Keratinocyte (primary cell): ENCODE measurements around the gene FAT2. TPM values are rescaled to one million over a fixed set of nuclear protein-coding genes. Genes with fewer than 3 reads are reported as not detected.
A peak's percentile ranks its signal among the peaks of the same experiment; 100 is the strongest.

ENCODE experiments used
- DNase-seq: peaks from one replicate; pipeline ENCODE4 v3.0.0-alpha.2; 2011; ENCODE audit warnings: low read depth, missing footprints, low spot score
- FAIRE-seq: peaks from 2 replicates; lab custom pipeline; 2011; peaks lifted over from hg19 to GRCh38; lab: Jason Lieb, UNC
- H2AFZ ChIP-seq: 2 replicates; pipeline ENCODE4 v1.6.0; 2012; ENCODE audit warnings: low read length, control low read depth, inconsistent platforms; ENCODE audit not compliant: control insufficient read depth
- H3K27ac ChIP-seq: 2 replicates; pipeline ENCODE4 v1.5.1; 2011; ENCODE audit warnings: low read length; ENCODE audit not compliant: control insufficient read depth, insufficient read depth
- H3K27me3 ChIP-seq: 3 replicates; pipeline ENCODE4 v1.6.0; 2011; ENCODE audit warnings: low read length; ENCODE audit not compliant: control insufficient read depth, insufficient read depth; ENCODE audit errors: extremely low read depth
- H3K36me3 ChIP-seq, 2 experiments: 2 replicates in 1 of 2; 3 replicates in 1 of 2; pipeline ENCODE4 v1.5.1; 2011; ENCODE audit warnings: low read length in 2 of 2, mild to moderate bottlenecking in 1 of 2; ENCODE audit not compliant: control insufficient read depth in 2 of 2, insufficient read depth in 2 of 2; ENCODE audit errors: extremely low read depth in 1 of 2
- H3K4me1 ChIP-seq: 3 replicates; pipeline ENCODE4 v1.5.1; 2011; ENCODE audit warnings: low read length; ENCODE audit not compliant: control insufficient read depth, insufficient read depth; ENCODE audit errors: extremely low read depth
- H3K4me2 ChIP-seq: 3 replicates; pipeline ENCODE4 v1.6.0; 2011; ENCODE audit warnings: low read depth, low read length; ENCODE audit not compliant: control insufficient read depth, insufficient read depth; ENCODE audit errors: extremely low read depth
- H3K4me3 ChIP-seq, 3 experiments: fragments of 200-600 bp in 1 of 3; sonication (generic) in 1 of 3; 2 replicates in 2 of 3; 3 replicates in 1 of 3; pipeline ENCODE4 v1.5.1; 2011 to 2016; ENCODE audit warnings: low read length in 3 of 3, mild to moderate bottlenecking in 3 of 3, control low read depth in 2 of 3, inconsistent platforms in 1 of 3, low read depth in 1 of 3, mixed read lengths in 1 of 3, mixed run types in 1 of 3, moderate library complexity in 1 of 3; ENCODE audit not compliant: control insufficient read depth in 2 of 3, insufficient read depth in 2 of 3; ENCODE audit errors: extremely low read depth in 1 of 3
- H3K79me2 ChIP-seq: 2 replicates; pipeline ENCODE4 v1.6.0; 2012; ENCODE audit warnings: low read length; ENCODE audit not compliant: control insufficient read depth, insufficient read depth
- H3K9ac ChIP-seq: 3 replicates; pipeline ENCODE4 v1.6.0; 2011; ENCODE audit warnings: low read length; ENCODE audit not compliant: control insufficient read depth, insufficient read depth; ENCODE audit errors: extremely low read depth
- H3K9me1 ChIP-seq: 3 replicates; pipeline ENCODE4 v1.6.0; 2011; ENCODE audit warnings: low read length; ENCODE audit not compliant: control insufficient read depth, insufficient read depth; ENCODE audit errors: extremely low read depth
- H3K9me3 ChIP-seq: 2 replicates; pipeline ENCODE4 v1.5.1; 2012; ENCODE audit warnings: low read depth, low read length; ENCODE audit not compliant: control insufficient read depth
- H4K20me1 ChIP-seq: 3 replicates; pipeline ENCODE4 v1.6.0; 2011; ENCODE audit warnings: low read length; ENCODE audit not compliant: control insufficient read depth, insufficient read depth; ENCODE audit errors: extremely low read depth
- CTCF ChIP-seq, 3 experiments: IDR thresholded peaks in 1 of 3; conservative IDR thresholded peaks in 1 of 3; optimal IDR thresholded peaks in 1 of 3; 2 replicates in 2 of 3; 3 replicates in 1 of 3; pipeline versions ENCODE3 to v1.5.1; 2011; ENCODE audit warnings: low read length in 3 of 3, mild to moderate bottlenecking in 3 of 3, moderate library complexity in 2 of 3, control low read depth in 1 of 3, inconsistent platforms in 1 of 3; ENCODE audit not compliant: insufficient read depth in 2 of 3; ENCODE audit errors: extremely low read depth in 1 of 3
- EZH2 ChIP-seq: IDR thresholded peaks from one replicate; pipeline ENCODE4 v1.6.1; 2012; ENCODE audit warnings: inconsistent platforms, mild to moderate bottlenecking, low read length, moderate library complexity
- dilution Hi-C: fragments of 300-500 bp; cut with MboI; formaldehyde crosslinking; loops from one replicate; pipeline ENCODE4 v1.7.0; 2020; ENCODE audit warnings: low sequenced_read_pairs; ENCODE audit not compliant: extremely low pct_ligation_motif_present
- polyA plus RNA-seq, 5 experiments: library from polyadenylated mRNA; depleted of rRNA in 3 of 5; stranded (reverse) in 3 of 5; stranded (forward) in 1 of 5; unstranded in 1 of 5; fragments of >200 nt; gene quantifications; 1 replicate in 1 of 5; 2 replicates in 3 of 5; 3 replicates in 1 of 5; pipeline versions ENCODE4 v1.2.1 to v1.2.3, GENCODE V29; 2011 to 2012; ENCODE audit warnings: missing spikeins in 2 of 5, low read depth in 1 of 5, low replicate concordance in 1 of 5

The FAT2 gene
- polyA plus RNA-seq, 1 donor (not counting 4 experiments of a cell fraction or from before 2014, with no cell fraction given): 35.0 TPM

- FAIRE-seq (peak; percentile 59), DNase-seq (no peak)
- Histone ChIP-seq H3K9me1 (no peaks in the 10 kb centered on the region), H2AFZ (peak overlapping the region; percentile 87), H3K9me3 (no peaks in the 10 kb centered on the region), H3K27ac (no peak overlapping the region), H3K79me2 (no peaks in the 10 kb centered on the region), H3K4me1 (peaks cover 72% of the 10 kb centered on the region), H3K9ac (no peak overlapping the region), H4K20me1 (no peaks in the 10 kb centered on the region), H3K4me2 (peak overlapping the region; percentile 45), H3K4me3 (no peak overlapping the region), H3K27me3 (no peaks in the 10 kb centered on the region), H3K36me3 (no peaks in the 10 kb centered on the region)
- dilution Hi-C loops: no loop called here
- TF ChIP-seq EZH2 (no peak), CTCF (optimal IDR thresholded peaks at IDR 0.05 in 1 of 3, IDR thresholded peaks at IDR 0.05 in 1 of 3, conservative IDR thresholded peaks at IDR 0.05 in 1 of 3; ENCODE audit: extremely low read depth in 1 of 3, insufficient read depth in 2 of 3, low read length in 3 of 3) (no peak)
Measured at GRCh38 chr5:151624476-151624875, 33.3 kb upstream of the FAT2 start.

- Histone ChIP-seq H3K4me2 (peak overlapping the region; percentile 6), H3K79me2 (no peaks in the 10 kb centered on the region), H3K9me3 (no peaks in the 10 kb centered on the region), H3K4me1 (peaks cover 74% of the 10 kb centered on the region), H3K27ac (peak overlapping the region; percentile 47), H2AFZ (no peak overlapping the region), H3K27me3 (no peaks in the 10 kb centered on the region), H3K9me1 (no peaks in the 10 kb centered on the region), H3K36me3 (no peaks in the 10 kb centered on the region), H3K9ac (no peak overlapping the region), H4K20me1 (no peaks in the 10 kb centered on the region), H3K4me3 (no peak overlapping the region)
- peak; percentile 89 for FAIRE-seq
- TF ChIP-seq CTCF (optimal IDR thresholded peaks at IDR 0.05 in 1 of 3, IDR thresholded peaks at IDR 0.05 in 1 of 3, conservative IDR thresholded peaks at IDR 0.05 in 1 of 3; ENCODE audit: extremely low read depth in 1 of 3, insufficient read depth in 2 of 3, low read length in 3 of 3) (no peak), EZH2 (no peak)
- dilution Hi-C loops: no loop called here
- no peak for DNase-seq
Measured at GRCh38 chr5:151622367-151623088, 31.4 kb upstream of the FAT2 start.
